Keratinocyte (primary cell): Measurements from ENCODE around the gene L3MBTL3. TPM values are rescaled to one million over a fixed set of nuclear protein-coding genes. Genes with fewer than 3 reads are reported as not detected.
A peak's percentile ranks its signal among the peaks of the same experiment; 100 is the strongest.

ENCODE experiments used
- DNase-seq: peaks from one replicate; pipeline ENCODE4 v3.0.0-alpha.2; 2011; ENCODE audit warnings: low read depth, missing footprints, low spot score
- FAIRE-seq: peaks from 2 replicates; lab custom pipeline; 2011; peaks lifted over from hg19 to GRCh38; lab: Jason Lieb, UNC
- H2AFZ ChIP-seq: 2 replicates; pipeline ENCODE4 v1.6.0; 2012; ENCODE audit warnings: low read length, control low read depth, inconsistent platforms; ENCODE audit not compliant: control insufficient read depth
- H3K27ac ChIP-seq: 2 replicates; pipeline ENCODE4 v1.5.1; 2011; ENCODE audit warnings: low read length; ENCODE audit not compliant: control insufficient read depth, insufficient read depth
- H3K27me3 ChIP-seq: 3 replicates; pipeline ENCODE4 v1.6.0; 2011; ENCODE audit warnings: low read length; ENCODE audit not compliant: control insufficient read depth, insufficient read depth; ENCODE audit errors: extremely low read depth
- H3K36me3 ChIP-seq, 2 experiments: 2 replicates in 1 of 2; 3 replicates in 1 of 2; pipeline ENCODE4 v1.5.1; 2011; ENCODE audit warnings: low read length in 2 of 2, mild to moderate bottlenecking in 1 of 2; ENCODE audit not compliant: control insufficient read depth in 2 of 2, insufficient read depth in 2 of 2; ENCODE audit errors: extremely low read depth in 1 of 2
- H3K4me1 ChIP-seq: 3 replicates; pipeline ENCODE4 v1.5.1; 2011; ENCODE audit warnings: low read length; ENCODE audit not compliant: control insufficient read depth, insufficient read depth; ENCODE audit errors: extremely low read depth
- H3K4me2 ChIP-seq: 3 replicates; pipeline ENCODE4 v1.6.0; 2011; ENCODE audit warnings: low read depth, low read length; ENCODE audit not compliant: control insufficient read depth, insufficient read depth; ENCODE audit errors: extremely low read depth
- H3K4me3 ChIP-seq, 3 experiments: fragments of 200-600 bp in 1 of 3; sonication (generic) in 1 of 3; 2 replicates in 2 of 3; 3 replicates in 1 of 3; pipeline ENCODE4 v1.5.1; 2011 to 2016; ENCODE audit warnings: low read length in 3 of 3, mild to moderate bottlenecking in 3 of 3, control low read depth in 2 of 3, inconsistent platforms in 1 of 3, low read depth in 1 of 3, mixed read lengths in 1 of 3, mixed run types in 1 of 3, moderate library complexity in 1 of 3; ENCODE audit not compliant: control insufficient read depth in 2 of 3, insufficient read depth in 2 of 3; ENCODE audit errors: extremely low read depth in 1 of 3
- H3K79me2 ChIP-seq: 2 replicates; pipeline ENCODE4 v1.6.0; 2012; ENCODE audit warnings: low read length; ENCODE audit not compliant: control insufficient read depth, insufficient read depth
- H3K9ac ChIP-seq: 3 replicates; pipeline ENCODE4 v1.6.0; 2011; ENCODE audit warnings: low read length; ENCODE audit not compliant: control insufficient read depth, insufficient read depth; ENCODE audit errors: extremely low read depth
- H3K9me1 ChIP-seq: 3 replicates; pipeline ENCODE4 v1.6.0; 2011; ENCODE audit warnings: low read length; ENCODE audit not compliant: control insufficient read depth, insufficient read depth; ENCODE audit errors: extremely low read depth
- H3K9me3 ChIP-seq: 2 replicates; pipeline ENCODE4 v1.5.1; 2012; ENCODE audit warnings: low read depth, low read length; ENCODE audit not compliant: control insufficient read depth
- H4K20me1 ChIP-seq: 3 replicates; pipeline ENCODE4 v1.6.0; 2011; ENCODE audit warnings: low read length; ENCODE audit not compliant: control insufficient read depth, insufficient read depth; ENCODE audit errors: extremely low read depth
- CTCF ChIP-seq, 3 experiments: IDR thresholded peaks in 1 of 3; conservative IDR thresholded peaks in 1 of 3; optimal IDR thresholded peaks in 1 of 3; 2 replicates in 2 of 3; 3 replicates in 1 of 3; pipeline versions ENCODE3 to v1.5.1; 2011; ENCODE audit warnings: low read length in 3 of 3, mild to moderate bottlenecking in 3 of 3, moderate library complexity in 2 of 3, control low read depth in 1 of 3, inconsistent platforms in 1 of 3; ENCODE audit not compliant: insufficient read depth in 2 of 3; ENCODE audit errors: extremely low read depth in 1 of 3
- EZH2 ChIP-seq: IDR thresholded peaks from one replicate; pipeline ENCODE4 v1.6.1; 2012; ENCODE audit warnings: inconsistent platforms, mild to moderate bottlenecking, low read length, moderate library complexity
- dilution Hi-C: fragments of 300-500 bp; cut with MboI; formaldehyde crosslinking; loops from one replicate; pipeline ENCODE4 v1.7.0; 2020; ENCODE audit warnings: low sequenced_read_pairs; ENCODE audit not compliant: extremely low pct_ligation_motif_present
- polyA plus RNA-seq, 5 experiments: library from polyadenylated mRNA; depleted of rRNA in 3 of 5; stranded (reverse) in 3 of 5; stranded (forward) in 1 of 5; unstranded in 1 of 5; fragments of >200 nt; gene quantifications; 1 replicate in 1 of 5; 2 replicates in 3 of 5; 3 replicates in 1 of 5; pipeline versions ENCODE4 v1.2.1 to v1.2.3, GENCODE V29; 2011 to 2012; ENCODE audit warnings: missing spikeins in 2 of 5, low read depth in 1 of 5, low replicate concordance in 1 of 5

Gene L3MBTL3
- polyA plus RNA-seq, 1 donor (not counting 4 experiments of a cell fraction or from before 2014, with no cell fraction given) = 16.6 TPM

GRCh38 chr6:130188207-130188899 lies 170.0 kb downstream of the L3MBTL3 start:
- no peaks in the 10 kb centered on the region for H3K9me1 ChIP-seq
- H3K36me3 ChIP-seq = no peaks in the 10 kb centered on the region
- no peaks in the 10 kb centered on the region for H3K4me1 ChIP-seq
- TF ChIP-seq EZH2 (no peak), CTCF (optimal IDR thresholded peaks at IDR 0.05 in 1 of 3, IDR thresholded peaks at IDR 0.05 in 1 of 3, conservative IDR thresholded peaks at IDR 0.05 in 1 of 3; ENCODE audit: extremely low read depth in 1 of 3, insufficient read depth in 2 of 3, low read length in 3 of 3) (no peak)
- H3K27ac ChIP-seq = no peak overlapping the region
- H3K4me3 ChIP-seq = no peak overlapping the region
- H3K4me2 ChIP-seq = no peak overlapping the region
- H3K27me3 ChIP-seq = no peaks in the 10 kb centered on the region
- no peaks in the 10 kb centered on the region for H4K20me1 ChIP-seq
- no peak overlapping the region for H3K9ac ChIP-seq
- H2AFZ ChIP-seq = no peak overlapping the region
- no peak for DNase-seq
- dilution Hi-C loops = no loop called here
- H3K79me2 ChIP-seq = no peaks in the 10 kb centered on the region
- peak; percentile 29 for FAIRE-seq
- H3K9me3 ChIP-seq = no peaks in the 10 kb centered on the region

GRCh38 chr6:130189531-130190397 lies 171.4 kb downstream of the L3MBTL3 start:
- TF ChIP-seq CTCF (optimal IDR thresholded peaks at IDR 0.05 in 1 of 3, IDR thresholded peaks at IDR 0.05 in 1 of 3, conservative IDR thresholded peaks at IDR 0.05 in 1 of 3; ENCODE audit: extremely low read depth in 1 of 3, insufficient read depth in 2 of 3, low read length in 3 of 3) (no peak), EZH2 (no peak)
- H3K9me3 ChIP-seq = no peaks in the 10 kb centered on the region
- no peaks in the 10 kb centered on the region for H3K9me1 ChIP-seq
- H3K4me1 ChIP-seq = no peaks in the 10 kb centered on the region
- dilution Hi-C loops = no loop called here
- H3K4me3 ChIP-seq = no peak overlapping the region
- H3K4me2 ChIP-seq = no peak overlapping the region
- H2AFZ ChIP-seq = no peak overlapping the region
- H3K36me3 ChIP-seq = no peaks in the 10 kb centered on the region
- no peak overlapping the region for H3K9ac ChIP-seq
- no peaks in the 10 kb centered on the region for H4K20me1 ChIP-seq
- FAIRE-seq = no peak
- no peak for DNase-seq
- H3K27ac ChIP-seq = no peak overlapping the region
- no peaks in the 10 kb centered on the region for H3K27me3 ChIP-seq
- no peaks in the 10 kb centered on the region for H3K79me2 ChIP-seq

Other genes starting within 250 kb of the L3MBTL3 start
- 0.12 TPM in 1 of 3 replicates, not detected in the others for gene TMEM244, start 157.3 kb upstream of the L3MBTL3 start, polyA plus RNA-seq
- 2.9 to 7.0 TPM (median 5.4 TPM) in 3 replicates for gene SAMD3, start 204.4 kb downstream of the L3MBTL3 start, polyA plus RNA-seq